OCI-LY7 (cell line): Measurements from ENCODE around the gene DLX5. TPM values are rescaled to one million over a fixed set of nuclear protein-coding genes. Genes with fewer than 3 reads are reported as not detected.

Experiments used
- BruUV-seq: library from RNA; stranded (reverse); fragments of 400-500 nt; replicated peaks from 2 replicates; lab custom pipeline; 2021; lab: Mats Ljungman, UMichigan
- CTCF ChIA-PET: fragments of 300-600 bp; sonication (Branson Sonifier 250); formaldehyde crosslinking; loops from one replicate; lab custom pipeline; 2022; ENCODE audit warnings: antibody characterized with exemption; ENCODE audit not compliant: unreplicated experiment; lab: Charles Lee
- POLR2A ChIA-PET: fragments of 300-600 bp; sonication (Branson Sonifier 250); formaldehyde crosslinking; loops from one replicate; lab custom pipeline; 2022; ENCODE audit warnings: antibody characterized with exemption; lab: Charles Lee
- DNase-seq: peaks from one replicate; pipeline ENCODE4 v3.0.0-alpha.2; 2015; ENCODE audit warnings: low spot score
- H2AFZ ChIP-seq: fragments of 200-600 bp; sonication (generic), shearing (Covaris generic); 2 replicates; pipeline ENCODE4 v1.6.1; 2014; ENCODE audit warnings: mild to moderate bottlenecking, antibody characterized with exemption, low read length, moderate library complexity
- H3K27ac ChIP-seq: fragments of 200-600 bp; sonication (generic); 2 replicates; pipeline ENCODE4 v1.5.1; 2014; ENCODE audit warnings: mixed run types, low read depth, mild to moderate bottlenecking, moderate library complexity, low read length, inconsistent platforms; ENCODE audit not compliant: poor library complexity, severe bottlenecking
- H3K36me3 ChIP-seq: fragments of 200-600 bp; sonication (generic); 2 replicates; pipeline ENCODE4 v1.6.1; 2014; ENCODE audit warnings: mild to moderate bottlenecking, antibody characterized with exemption, low read length, moderate library complexity, mixed read lengths; ENCODE audit not compliant: insufficient read depth
- H3K4me1 ChIP-seq: fragments of 200-600 bp; sonication (generic); 2 replicates; pipeline ENCODE4 v1.5.1; 2014; ENCODE audit warnings: mild to moderate bottlenecking, low read length; ENCODE audit not compliant: insufficient read depth, poor library complexity, severe bottlenecking
- H3K4me2 ChIP-seq: fragments of 200-600 bp; sonication (generic); 2 replicates; pipeline ENCODE4 v1.6.1; 2014; ENCODE audit warnings: mild to moderate bottlenecking, low read length
- H3K4me3 ChIP-seq: fragments of 200-600 bp; sonication (generic); 2 replicates; pipeline ENCODE4 v1.5.1; 2014; ENCODE audit warnings: mild to moderate bottlenecking, low read depth, low read length; ENCODE audit not compliant: poor library complexity, severe bottlenecking
- H3K79me2 ChIP-seq: fragments of 200-600 bp; sonication (generic); 2 replicates; pipeline ENCODE4 v1.6.1; 2016; ENCODE audit warnings: low read depth, mild to moderate bottlenecking, low read length, moderate library complexity, mixed read lengths; ENCODE audit not compliant: insufficient read depth
- H3K9me2 ChIP-seq: fragments of 200-600 bp; sonication (generic); 2 replicates; pipeline ENCODE4 v1.6.1; 2016; ENCODE audit warnings: mild to moderate bottlenecking, low read length, mixed read lengths; ENCODE audit not compliant: insufficient read depth
- H3K9me3 ChIP-seq: fragments of 200-600 bp; sonication (generic); 2 replicates; pipeline ENCODE4 v1.6.1; 2014; ENCODE audit warnings: mild to moderate bottlenecking, mixed run types, low read length, mixed read lengths
- H4K20me1 ChIP-seq: fragments of 200-600 bp; sonication (generic); 2 replicates; pipeline ENCODE4 v1.6.1; 2014; ENCODE audit warnings: mild to moderate bottlenecking, antibody characterized with exemption, low read length, moderate library complexity, mixed read lengths; ENCODE audit not compliant: insufficient read depth
- EZH2phosphoT487 ChIP-seq: fragments of 200-600 bp; sonication (generic); IDR thresholded peaks from 2 replicates; pipeline ENCODE4 v1.6.1; 2018; ENCODE audit warnings: low read depth, borderline replicate concordance, mild to moderate bottlenecking, mixed run types, antibody characterized with exemption, low read length, moderate library complexity, mixed read lengths
- intact Hi-C: fragments of 100-400 bp; cut with micrococcal nuclease; formaldehyde crosslinking; loops from one replicate; pipeline ENCODE4 v1.10.0; 2022; ENCODE audit not compliant: unreplicated experiment
- total RNA-seq, 2 experiments: library from RNA; depleted of rRNA in 1 of 2; stranded (reverse); fragments of >200 nt in 1 of 2; shearing (Covaris generic) in 1 of 2; gene quantifications; 2 replicates each; pipeline ENCODE4 v1.2.3, GENCODE V29; 2014 to 2022
- TF ChIP-seq, protein P1 (sequence below): fragments of 200-600 bp; sonication (generic); conservative IDR thresholded peaks from 2 replicates; pipeline ENCODE4 v1.5.1; 2014; ENCODE audit warnings: mild to moderate bottlenecking, antibody characterized with exemption, low read length, moderate library complexity, mixed read lengths

DLX5 gene
- total RNA-seq, 2 experiments from 2014 or later, result not detected

DNA sequence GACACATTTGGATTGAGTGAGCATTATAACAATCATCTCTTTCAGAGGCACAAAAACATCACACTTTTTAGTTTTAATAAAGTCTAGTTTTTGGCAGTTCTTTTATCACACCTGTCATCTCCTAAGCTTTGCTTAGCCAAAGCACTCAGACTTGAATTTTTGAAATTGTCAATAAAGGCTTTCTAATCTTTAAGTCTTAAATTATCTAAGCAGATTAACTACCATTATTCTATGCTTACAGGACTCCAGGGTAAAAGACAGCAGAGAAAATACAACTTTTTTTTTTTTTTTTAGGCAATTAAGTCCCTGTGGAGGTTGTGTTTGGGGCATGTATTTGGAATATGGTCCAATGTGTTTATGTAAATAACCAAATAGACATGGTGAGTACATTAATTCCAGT, 36.9 kb downstream of the DLX5 start:
- BruUV-seq, result no TSS peak
- Histone ChIP-seq H3K27ac (no peak overlapping the region), H3K9me3 (no peaks in the 10 kb centered on the region), H3K4me2 (no peak overlapping the region), H3K36me3 (no peaks in the 10 kb centered on the region), H3K4me1 (no peaks in the 10 kb centered on the region), H3K4me3 (no peak overlapping the region), H4K20me1 (no peaks in the 10 kb centered on the region), H3K79me2 (no peaks in the 10 kb centered on the region), H2AFZ (no peak overlapping the region), H3K9me2 (no peaks in the 10 kb centered on the region)
- intact Hi-C loops, result no loop called here
- TF ChIP-seq, protein P1, sequence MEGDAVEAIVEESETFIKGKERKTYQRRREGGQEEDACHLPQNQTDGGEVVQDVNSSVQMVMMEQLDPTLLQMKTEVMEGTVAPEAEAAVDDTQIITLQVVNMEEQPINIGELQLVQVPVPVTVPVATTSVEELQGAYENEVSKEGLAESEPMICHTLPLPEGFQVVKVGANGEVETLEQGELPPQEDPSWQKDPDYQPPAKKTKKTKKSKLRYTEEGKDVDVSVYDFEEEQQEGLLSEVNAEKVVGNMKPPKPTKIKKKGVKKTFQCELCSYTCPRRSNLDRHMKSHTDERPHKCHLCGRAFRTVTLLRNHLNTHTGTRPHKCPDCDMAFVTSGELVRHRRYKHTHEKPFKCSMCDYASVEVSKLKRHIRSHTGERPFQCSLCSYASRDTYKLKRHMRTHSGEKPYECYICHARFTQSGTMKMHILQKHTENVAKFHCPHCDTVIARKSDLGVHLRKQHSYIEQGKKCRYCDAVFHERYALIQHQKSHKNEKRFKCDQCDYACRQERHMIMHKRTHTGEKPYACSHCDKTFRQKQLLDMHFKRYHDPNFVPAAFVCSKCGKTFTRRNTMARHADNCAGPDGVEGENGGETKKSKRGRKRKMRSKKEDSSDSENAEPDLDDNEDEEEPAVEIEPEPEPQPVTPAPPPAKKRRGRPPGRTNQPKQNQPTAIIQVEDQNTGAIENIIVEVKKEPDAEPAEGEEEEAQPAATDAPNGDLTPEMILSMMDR, result no peak
- TF ChIP-seq EZH2phosphoT487, result no peak
- ChIA-PET POLR2A (interaction anchor here (0.5 to 1.0 kb wide), 4 partner anchors 9 to 794 kb away, joined by 3 to 7 read pairs (median 4); no protein-coding TSS in a partner anchor), CTCF (no interaction called here)
- DNase-seq, result no peak

DNA sequence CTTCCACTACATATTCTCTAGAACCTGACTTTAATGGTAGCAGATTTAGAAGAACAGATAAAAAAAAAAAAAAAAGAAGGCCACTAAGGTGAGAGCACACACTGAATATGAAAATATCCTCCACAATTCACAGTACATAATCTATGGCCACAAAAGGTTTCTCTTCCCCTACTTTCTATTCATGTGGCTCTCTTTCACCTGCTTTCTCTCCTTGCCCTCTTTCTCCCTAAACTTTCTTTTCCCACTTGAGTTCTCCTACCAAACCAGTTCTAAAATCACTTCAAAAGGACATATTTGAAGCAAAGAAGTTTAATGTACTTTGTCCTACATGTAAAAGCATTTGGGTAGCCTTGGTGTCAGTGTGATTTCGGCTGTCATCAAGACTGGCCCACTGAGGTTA, 37.7 kb downstream of the DLX5 start:
- Histone ChIP-seq H3K4me1 (no peaks in the 10 kb centered on the region), H4K20me1 (no peaks in the 10 kb centered on the region), H3K79me2 (no peaks in the 10 kb centered on the region), H3K36me3 (no peaks in the 10 kb centered on the region), H3K9me2 (no peaks in the 10 kb centered on the region), H3K27ac (no peak overlapping the region), H2AFZ (no peak overlapping the region), H3K4me2 (no peak overlapping the region), H3K9me3 (no peaks in the 10 kb centered on the region), H3K4me3 (no peak overlapping the region)
- no TSS peak for BruUV-seq
- no peak for DNase-seq
- TF ChIP-seq, protein P1, result no peak
- TF ChIP-seq EZH2phosphoT487, result no peak
- ChIA-PET POLR2A (interaction anchor here (0.9 kb wide), 1 partner anchor 22 kb away, joined by 4 read pairs; no protein-coding TSS in a partner anchor), CTCF (no interaction called here)
- intact Hi-C loops, result no loop called here

DNA sequence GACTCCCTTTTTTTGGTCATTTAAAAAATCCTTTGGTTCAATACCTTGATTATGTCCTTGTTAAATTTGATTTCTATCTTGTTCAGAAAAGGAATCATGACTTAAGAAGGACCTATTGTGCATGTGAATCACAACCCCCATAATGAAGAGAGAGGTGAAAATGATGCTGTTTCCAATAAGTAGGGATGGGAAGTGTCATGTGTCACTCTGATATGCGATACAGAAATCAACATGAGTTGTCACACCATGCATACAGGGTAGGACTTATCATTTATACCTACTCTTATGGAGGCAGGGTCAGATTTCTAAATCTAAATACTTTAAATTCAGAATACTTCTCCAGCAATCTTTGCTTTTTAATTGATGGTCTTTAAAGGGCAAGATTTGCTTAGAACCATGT, 38.6 kb downstream of the DLX5 start:
- no peak overlapping the region for H3K4me3 ChIP-seq
- no peak overlapping the region for H3K27ac ChIP-seq
- ChIA-PET POLR2A (no interaction called here), CTCF (no interaction called here)
- no peak for TF ChIP-seq EZH2phosphoT487
- TF ChIP-seq, protein P1, result no peak
- no peaks in the 10 kb centered on the region for H3K4me1 ChIP-seq
- no peak for DNase-seq
- H3K4me2 ChIP-seq, result no peak overlapping the region
- H2AFZ ChIP-seq, result no peak overlapping the region
- intact Hi-C loops, result no loop called here
- BruUV-seq, result no TSS peak
- no peaks in the 10 kb centered on the region for H3K36me3 ChIP-seq
- no peaks in the 10 kb centered on the region for H3K9me2 ChIP-seq
- H4K20me1 ChIP-seq, result no peaks in the 10 kb centered on the region
- no peaks in the 10 kb centered on the region for H3K9me3 ChIP-seq
- no peaks in the 10 kb centered on the region for H3K79me2 ChIP-seq
